Right lobe of liver (tissue), 6 donors: ENCODE data around the gene IFI27L1. TPM values are rescaled to one million over a fixed set of nuclear protein-coding genes. Genes with fewer than 3 reads are reported as not detected.

Source experiments
- ATAC-seq, 4 donors: fragments of 200-7000 bp; cut with Tn5 transposase; one replicate each; pipeline ENCODE4 v1.9.1; 2020; ENCODE audit warnings: mild to moderate bottlenecking in 4 of 4, moderate library complexity in 4 of 4
- DNase-seq, 3 donors: peaks; one replicate each; pipeline ENCODE4 v3.0.0-alpha.2; 2020
- H3K27ac ChIP-seq, 3 donors: fragments of 200-600 bp; one replicate each; pipeline ENCODE4 v1.8.0; 2022
- H3K27me3 ChIP-seq, 2 donors: fragments of 200-600 bp; one replicate each; pipeline ENCODE4 v1.8.0; 2022
- H3K36me3 ChIP-seq, 4 donors: fragments of 200-600 bp; sonication (generic) in 1 of 4; one replicate each; pipeline versions ENCODE4 v1.5.1 to v1.8.0; 2017 to 2022; ENCODE audit warnings: control low read depth in 1 of 4
- H3K4me1 ChIP-seq, 4 donors: fragments of 200-600 bp; sonication (generic) in 1 of 4; one replicate each; pipeline versions ENCODE4 v1.5.1 to v1.8.0; 2017 to 2022; ENCODE audit warnings: control low read depth in 1 of 4
- H3K4me3 ChIP-seq, 3 donors: fragments of 200-600 bp; one replicate each; pipeline ENCODE4 v1.8.0; 2022
- H3K9me3 ChIP-seq, 4 donors: fragments of 200-600 bp; sonication (generic) in 1 of 4; one replicate each; pipeline versions ENCODE4 v1.5.1 to v1.8.0; 2017 to 2022; ENCODE audit warnings: control low read depth in 1 of 4
- POLR2A ChIP-seq: fragments of 450-650 bp; IDR thresholded peaks from one replicate; pipeline ENCODE4 v1.6.1; 2017; ENCODE audit warnings: antibody characterized with exemption, mild to moderate bottlenecking
- WGBS: methylation state at CpG from one replicate; pipeline ENCODE4 v1.1.6; 2018; ENCODE audit warnings: low coverage, low lambda C conversion rate; ENCODE audit not compliant: insufficient coverage; ENCODE audit errors: missing lambda C conversion rate; 5-methylcytosine and 5-hydroxymethylcytosine counted together
- intact Hi-C, 2 donors: fragments of 100-400 bp; cut with DNase I; formaldehyde crosslinking; loops; one replicate each; pipeline versions ENCODE4 v1.11.2 to v1.14.1; 2022
- total RNA-seq, 6 experiments: library from RNA; depleted of rRNA in 2 of 6; stranded (reverse); fragments of >200 nt in 2 of 6; fragmentation: NEBNext Ultra II Directional in 3 of 6; extraction: Animal tissue kit (Norgen Biotek cat#: 25700) in 3 of 6; gene quantifications; one replicate each; pipeline versions ENCODE4 v1.1.0 to v1.2.4, GENCODE V29; 2016 to 2023
- TF ChIP-seq, protein P1 (sequence below), 4 donors: fragments of 200-600 bp in 3 of 4; fragments of 450-650 bp in 1 of 4; IDR thresholded peaks; one replicate each; pipeline versions ENCODE4 v1.5.1 to v1.8.0; 2016 to 2022; ENCODE audit warnings: antibody characterized with exemption in 4 of 4, mild to moderate bottlenecking in 2 of 4
- donor health status: DM: no; HTN: yes; CAD: no.
- donor health status: DM: no; HTN: no; CAD: no.
- donor health status: DM: no; HTN: no; CAD: no.
- donor health status: DM: no; HTN: yes; CAD: no.
- donor health status: DM: no; HTN: yes; CAD: no.

The IFI27L1 gene
- total RNA-seq, 6 experiments from 2014 or later: 2.6 to 8.2 (median 5.3) TPM

- DNase-seq: no peak
- WGBS: 95% methylated on average over 11 of the region's 13 CpGs
- intact Hi-C loops: loop anchor here (10.0 kb wide), 1 partner anchor 84 kb away; the partner anchor contains the start of gene IFI27L2 (in 2 of the 2)
Measured at GRCh38 chr14:94040796-94041195, 40.3 kb upstream of the IFI27L1 start.

GRCh38 chr14:94041551-94042346 is 39.4 kb upstream of the IFI27L1 start:
- no peak overlapping the region for H3K27ac ChIP-seq
- H3K9me3 ChIP-seq: no peaks in the 10 kb centered on the region
- peak in 1 of 3 donors; percentile 68 for DNase-seq
- no peaks in the 10 kb centered on the region for H3K27me3 ChIP-seq
- peak; percentile 47 to 95 (median 69) for ATAC-seq
- WGBS: 60% methylated on average over 1 of the region's 18 CpGs
- TF ChIP-seq, protein P1, sequence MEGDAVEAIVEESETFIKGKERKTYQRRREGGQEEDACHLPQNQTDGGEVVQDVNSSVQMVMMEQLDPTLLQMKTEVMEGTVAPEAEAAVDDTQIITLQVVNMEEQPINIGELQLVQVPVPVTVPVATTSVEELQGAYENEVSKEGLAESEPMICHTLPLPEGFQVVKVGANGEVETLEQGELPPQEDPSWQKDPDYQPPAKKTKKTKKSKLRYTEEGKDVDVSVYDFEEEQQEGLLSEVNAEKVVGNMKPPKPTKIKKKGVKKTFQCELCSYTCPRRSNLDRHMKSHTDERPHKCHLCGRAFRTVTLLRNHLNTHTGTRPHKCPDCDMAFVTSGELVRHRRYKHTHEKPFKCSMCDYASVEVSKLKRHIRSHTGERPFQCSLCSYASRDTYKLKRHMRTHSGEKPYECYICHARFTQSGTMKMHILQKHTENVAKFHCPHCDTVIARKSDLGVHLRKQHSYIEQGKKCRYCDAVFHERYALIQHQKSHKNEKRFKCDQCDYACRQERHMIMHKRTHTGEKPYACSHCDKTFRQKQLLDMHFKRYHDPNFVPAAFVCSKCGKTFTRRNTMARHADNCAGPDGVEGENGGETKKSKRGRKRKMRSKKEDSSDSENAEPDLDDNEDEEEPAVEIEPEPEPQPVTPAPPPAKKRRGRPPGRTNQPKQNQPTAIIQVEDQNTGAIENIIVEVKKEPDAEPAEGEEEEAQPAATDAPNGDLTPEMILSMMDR (IDR thresholded peaks at IDR 0.05): no peak
- TF ChIP-seq POLR2A: no peak
- peaks cover 0 to 8% (median 0%) of the 10 kb centered on the region in 4 donors for H3K4me1 ChIP-seq
- H3K36me3 ChIP-seq: peaks cover 0 to 4% (median 2%) of the 10 kb centered on the region in 4 donors
- intact Hi-C loops: loop anchor here (10.0 kb wide), 1 partner anchor 83 kb away; the partner anchor contains the start of gene IFI27L2 (in 2 of the 2)
- no peak overlapping the region for H3K4me3 ChIP-seq

More at GRCh38 chr14:94040796-94041195, 40.3 kb upstream of the IFI27L1 start:
- peaks cover 0 to 8% (median 0%) of the 10 kb centered on the region in 4 donors for H3K4me1 ChIP-seq
- H3K4me3 ChIP-seq: no peak overlapping the region
- no peak for ATAC-seq
- H3K36me3 ChIP-seq: peaks cover 0 to 2% (median 0%) of the 10 kb centered on the region in 4 donors
- TF ChIP-seq, protein P1 (IDR thresholded peaks at IDR 0.05): no peak
- TF ChIP-seq POLR2A: no peak
- H3K27ac ChIP-seq: no peak overlapping the region
- H3K27me3 ChIP-seq: no peaks in the 10 kb centered on the region
- H3K9me3 ChIP-seq: no peaks in the 10 kb centered on the region

DNA sequence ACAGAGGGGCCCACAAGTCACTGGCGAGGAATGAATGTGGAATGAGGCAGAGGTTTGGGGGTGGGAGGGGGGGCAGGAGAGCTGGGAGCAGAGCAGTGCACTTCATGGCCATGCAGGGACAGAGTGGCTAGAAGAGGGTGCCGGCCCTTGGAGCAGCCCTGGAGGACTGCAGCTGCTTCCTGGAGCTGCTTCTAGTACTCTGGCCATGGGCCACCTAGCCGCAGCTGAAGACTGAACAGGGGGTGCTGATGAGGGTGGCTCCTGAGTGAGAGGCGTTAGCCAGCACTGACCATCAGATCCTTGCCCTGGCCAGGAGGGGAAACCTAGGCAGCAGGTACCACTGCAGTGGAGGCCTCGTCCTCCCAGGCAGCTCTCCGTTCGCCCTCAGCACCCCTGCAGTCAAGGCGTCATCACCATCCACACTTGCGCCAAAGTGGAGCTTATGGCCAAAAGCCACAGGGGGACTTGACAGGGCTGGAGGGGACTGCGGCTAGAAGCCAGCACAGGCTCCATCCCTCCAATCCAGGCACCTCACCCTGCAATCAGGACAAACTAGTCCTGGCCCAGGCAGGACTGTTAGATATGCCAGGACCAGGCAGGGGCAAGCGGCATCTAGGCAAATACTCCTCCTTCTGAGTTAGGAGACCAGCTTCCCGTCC is 38.5 kb upstream of the IFI27L1 start:
- intact Hi-C loops: loop anchor here (10.0 kb wide), 1 partner anchor 82 kb away; the partner anchor contains the start of gene IFI27L2 (in 2 of the 2)
- ATAC-seq: peak; percentile 5 to 25 (median 16)
- TF ChIP-seq POLR2A: no peak
- TF ChIP-seq, protein P1 (IDR thresholded peaks at IDR 0.05): no peak
- H3K27ac ChIP-seq: no peak overlapping the region
- no peaks in the 10 kb centered on the region for H3K9me3 ChIP-seq
- DNase-seq: no peak
- WGBS: 76% methylated on average over 3 of the region's 12 CpGs
- no peaks in the 10 kb centered on the region for H3K27me3 ChIP-seq
- H3K4me1 ChIP-seq: peaks cover 0 to 8% (median 0%) of the 10 kb centered on the region in 4 donors
- no peak overlapping the region for H3K4me3 ChIP-seq
- peaks cover 0 to 12% (median 6%) of the 10 kb centered on the region in 4 donors for H3K36me3 ChIP-seq

- Histone ChIP-seq H3K27me3 (no peaks in the 10 kb centered on the region), H3K4me3 (no peak overlapping the region), H3K27ac (no peak overlapping the region), H3K9me3 (no peaks in the 10 kb centered on the region), H3K4me1 (peaks cover 0 to 8% (median 0%) of the 10 kb centered on the region in 4 donors), H3K36me3 (peaks cover 0 to 17% (median 9%) of the 10 kb centered on the region in 4 donors)
- no peak for DNase-seq
- intact Hi-C loops: loop anchor here (10.0 kb wide), 1 partner anchor 82 kb away; the partner anchor contains the start of gene IFI27L2 (in 2 of the 2)
- peak in 1 of 4 donors; percentile 3 for ATAC-seq
- 87% methylated on average over 7 of the region's 13 CpGs for WGBS
- no peak for TF ChIP-seq POLR2A
- TF ChIP-seq, protein P1 (IDR thresholded peaks at IDR 0.05): no peak
Measured at GRCh38 chr14:94043111-94043755, 37.9 kb upstream of the IFI27L1 start.
